Bronchial epithelial cell (primary cell): ENCODE results near the gene APBB2. TPM values are rescaled to one million over a fixed set of nuclear protein-coding genes. Genes with fewer than 3 reads are reported as not detected.

ENCODE experiments used
- DNase-seq: peaks from one replicate; pipeline ENCODE4 v3.0.0-alpha.2; 2010; ENCODE audit warnings: low read depth
- FAIRE-seq: peaks from 2 replicates; lab custom pipeline; 2011; peaks lifted over from hg19 to GRCh38; lab: Jason Lieb, UNC
- H3K27me3 ChIP-seq: 2 replicates; pipeline ENCODE4 v1.5.1; 2011; ENCODE audit warnings: low read length; ENCODE audit not compliant: control insufficient read depth, insufficient read depth
- H3K36me3 ChIP-seq: 2 replicates; pipeline ENCODE4 v1.5.1; 2011; ENCODE audit warnings: low read length; ENCODE audit not compliant: control insufficient read depth, insufficient read depth
- H3K4me3 ChIP-seq: 2 replicates; pipeline ENCODE4 v1.5.1; 2011; ENCODE audit warnings: mild to moderate bottlenecking, low read depth, low read length, control low read depth
- total RNA-seq: library from RNA; depleted of rRNA; stranded (reverse); fragments of >200 nt; gene quantifications from 2 replicates; pipeline ENCODE4 v1.2.1, GENCODE V29; 2014
- TF ChIP-seq, protein P1 (sequence below): IDR thresholded peaks from 2 replicates; pipeline ENCODE4 v1.5.1; 2011; ENCODE audit warnings: mild to moderate bottlenecking, moderate library complexity, low read length, control low read depth, inconsistent platforms; ENCODE audit not compliant: insufficient read depth, severe bottlenecking

Gene APBB2
- total RNA-seq, 1 donor from 2014 or later: 39.2 TPM

DNA sequence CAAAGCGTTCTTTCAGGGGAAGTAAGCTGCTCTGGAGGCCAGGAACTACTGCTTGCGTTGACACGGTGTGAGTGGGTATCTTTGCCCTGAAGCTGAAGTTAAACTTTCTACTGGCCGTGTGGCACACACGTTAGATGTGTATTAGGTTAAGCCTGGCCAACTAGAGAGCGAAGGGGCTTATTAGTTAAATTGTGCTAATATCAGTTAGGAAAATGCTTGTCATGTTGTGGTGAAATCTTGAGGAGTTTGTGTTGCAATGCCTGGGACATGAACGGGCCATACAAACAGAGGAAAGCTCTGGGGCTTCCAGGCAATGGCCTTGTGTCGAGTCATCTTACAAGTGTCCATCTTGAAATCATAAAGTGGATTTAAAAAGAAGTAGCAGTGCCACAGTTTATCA, 402.0 kb downstream of the APBB2 start:
- TF ChIP-seq, protein P1, sequence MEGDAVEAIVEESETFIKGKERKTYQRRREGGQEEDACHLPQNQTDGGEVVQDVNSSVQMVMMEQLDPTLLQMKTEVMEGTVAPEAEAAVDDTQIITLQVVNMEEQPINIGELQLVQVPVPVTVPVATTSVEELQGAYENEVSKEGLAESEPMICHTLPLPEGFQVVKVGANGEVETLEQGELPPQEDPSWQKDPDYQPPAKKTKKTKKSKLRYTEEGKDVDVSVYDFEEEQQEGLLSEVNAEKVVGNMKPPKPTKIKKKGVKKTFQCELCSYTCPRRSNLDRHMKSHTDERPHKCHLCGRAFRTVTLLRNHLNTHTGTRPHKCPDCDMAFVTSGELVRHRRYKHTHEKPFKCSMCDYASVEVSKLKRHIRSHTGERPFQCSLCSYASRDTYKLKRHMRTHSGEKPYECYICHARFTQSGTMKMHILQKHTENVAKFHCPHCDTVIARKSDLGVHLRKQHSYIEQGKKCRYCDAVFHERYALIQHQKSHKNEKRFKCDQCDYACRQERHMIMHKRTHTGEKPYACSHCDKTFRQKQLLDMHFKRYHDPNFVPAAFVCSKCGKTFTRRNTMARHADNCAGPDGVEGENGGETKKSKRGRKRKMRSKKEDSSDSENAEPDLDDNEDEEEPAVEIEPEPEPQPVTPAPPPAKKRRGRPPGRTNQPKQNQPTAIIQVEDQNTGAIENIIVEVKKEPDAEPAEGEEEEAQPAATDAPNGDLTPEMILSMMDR: no peak
- H3K36me3 ChIP-seq: peaks cover 5% of the 10 kb centered on the region
- FAIRE-seq: no peak
- DNase-seq: peak; percentile 9
- H3K27me3 ChIP-seq: no peaks in the 10 kb centered on the region
- H3K4me3 ChIP-seq: no peak overlapping the region

DNA sequence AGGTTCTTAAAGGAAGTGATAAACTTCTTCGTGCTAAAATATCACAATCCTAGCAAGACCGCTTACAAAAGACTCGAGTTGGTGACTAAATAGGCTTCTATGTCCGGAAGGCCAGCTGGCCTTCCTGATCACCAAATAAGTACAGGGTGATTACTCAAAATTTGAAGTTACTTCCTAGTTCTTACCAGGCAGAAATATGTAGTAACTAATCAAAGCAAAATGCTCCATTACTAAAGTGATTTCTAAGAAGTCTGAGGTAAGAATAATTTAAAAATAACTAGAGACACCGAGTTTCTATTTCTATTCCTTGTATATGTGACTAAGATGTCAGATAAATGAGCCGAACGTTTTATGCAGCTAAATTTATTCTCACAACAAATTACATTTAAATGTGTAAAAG, 402.4 kb downstream of the APBB2 start:
- FAIRE-seq (no peak), DNase-seq (no peak)
- Histone ChIP-seq H3K36me3 (peaks cover 5% of the 10 kb centered on the region), H3K27me3 (no peaks in the 10 kb centered on the region), H3K4me3 (no peak overlapping the region)
- TF ChIP-seq, protein P1: no peak

DNA sequence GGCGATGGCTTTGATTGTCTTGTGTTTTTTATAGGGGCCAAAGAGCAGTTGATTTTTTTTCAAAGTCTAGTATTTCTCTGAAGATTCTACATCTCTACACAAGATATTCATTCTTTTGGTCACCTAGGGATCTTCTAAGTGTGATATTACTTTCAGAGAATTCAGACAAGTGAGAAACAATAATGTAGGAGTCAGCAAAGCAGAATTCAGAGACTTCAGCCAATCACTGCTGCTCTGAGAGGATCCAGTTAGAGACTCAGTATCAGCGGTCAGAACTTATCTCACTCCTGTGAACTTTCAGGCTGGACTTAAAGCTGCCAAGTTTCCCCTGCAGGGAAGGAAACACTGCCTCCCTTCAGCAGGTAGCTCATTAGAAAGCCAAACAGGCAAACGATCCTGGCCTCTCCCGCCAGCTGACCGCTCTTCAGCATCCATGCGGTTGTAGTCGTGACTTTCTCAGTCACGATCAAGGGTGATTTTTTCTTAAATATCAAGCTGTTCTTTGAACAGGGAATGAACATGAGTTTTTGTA, 405.4 kb downstream of the APBB2 start:
- DNase-seq (no peak), FAIRE-seq (no peak)
- Histone ChIP-seq H3K36me3 (no peaks in the 10 kb centered on the region), H3K4me3 (no peak overlapping the region), H3K27me3 (no peaks in the 10 kb centered on the region)
- TF ChIP-seq, protein P1: no peak

DNA sequence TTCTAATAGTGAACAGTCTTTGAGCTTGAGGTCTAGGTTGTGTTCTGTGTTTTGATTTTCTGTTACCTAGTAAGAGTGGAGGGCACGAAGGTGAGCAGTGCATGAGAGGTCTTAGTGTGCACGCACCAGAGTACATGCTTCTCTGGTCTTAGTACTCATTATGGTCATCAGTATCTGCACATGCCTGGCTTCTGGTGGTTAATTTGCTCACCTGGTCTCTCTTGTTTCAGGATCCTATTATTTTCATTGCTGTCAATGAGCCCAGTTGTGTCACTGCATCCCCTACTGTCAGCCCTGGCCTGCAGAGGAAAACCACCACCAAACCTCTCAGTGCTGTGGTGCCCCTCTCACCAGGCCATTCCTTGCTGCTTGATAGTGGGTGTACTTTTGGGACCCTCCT, 409.7 kb downstream of the APBB2 start:
- no peaks in the 10 kb centered on the region for H3K27me3 ChIP-seq
- DNase-seq (no peak), FAIRE-seq (no peak)
- H3K36me3 ChIP-seq: no peaks in the 10 kb centered on the region
- H3K4me3 ChIP-seq: no peak overlapping the region
- TF ChIP-seq, protein P1: no peak

DNA sequence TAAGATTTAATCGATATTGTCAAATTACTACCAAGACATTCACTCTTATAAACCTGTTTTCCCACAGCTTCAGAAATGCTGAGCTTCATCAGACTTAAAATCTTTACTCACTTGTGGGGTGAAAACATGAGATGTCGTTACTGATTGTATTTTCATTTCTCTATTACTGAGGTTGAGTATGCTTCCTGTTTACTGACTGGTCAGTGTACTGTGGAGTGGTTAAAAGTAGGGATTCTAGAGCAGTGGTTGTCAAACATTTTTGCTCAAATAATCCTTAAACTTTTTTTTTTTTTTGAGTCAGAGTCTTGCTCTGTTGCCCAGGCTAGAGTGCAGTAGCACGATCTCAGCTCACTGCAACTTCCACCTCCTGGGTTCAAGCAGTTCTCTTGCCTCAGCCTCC, 414.3 kb downstream of the APBB2 start:
- DNase-seq: no peak
- no peaks in the 10 kb centered on the region for H3K36me3 ChIP-seq
- TF ChIP-seq, protein P1: no peak
- H3K4me3 ChIP-seq: no peak overlapping the region
- H3K27me3 ChIP-seq: no peaks in the 10 kb centered on the region
- no peak for FAIRE-seq

DNA sequence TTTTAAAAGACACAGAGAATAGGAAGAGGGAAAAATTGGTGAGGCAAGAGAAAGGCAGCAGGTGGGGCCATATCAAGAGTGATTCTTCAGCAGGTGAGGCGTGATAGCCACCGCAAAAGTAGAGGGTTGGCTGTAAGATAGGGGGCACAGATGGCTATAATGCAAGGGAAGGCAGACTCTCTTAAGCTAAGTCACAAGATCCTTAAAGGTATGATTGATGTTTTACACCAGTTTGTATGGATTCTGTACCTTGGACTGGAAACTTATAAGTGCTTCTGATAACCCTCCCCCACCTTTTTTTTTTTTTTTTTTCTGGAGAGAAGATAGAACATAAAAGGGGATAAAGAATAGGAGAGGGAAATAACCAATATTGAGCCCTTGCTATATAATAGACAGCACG, 424.6 kb downstream of the APBB2 start:
- FAIRE-seq (no peak), DNase-seq (no peak)
- Histone ChIP-seq H3K4me3 (no peak overlapping the region), H3K27me3 (no peaks in the 10 kb centered on the region), H3K36me3 (no peaks in the 10 kb centered on the region)
- TF ChIP-seq, protein P1: no peak
